T-helper 17 cell (primary cell): ENCODE data around the gene ZNF526. TPM values are rescaled to one million over a fixed set of nuclear protein-coding genes. Genes with fewer than 3 reads are reported as not detected.
A peak's percentile ranks its signal among the peaks of the same experiment; 100 is the strongest.

Experiments used
- ATAC-seq: fragments of 150-1000 bp; cut with Tn5 transposase; 2 replicates; pipeline ENCODE4 v1.10.0; 2021; ENCODE audit warnings: mild to moderate bottlenecking, moderate library complexity
- DNase-seq, 3 donors: peaks; one replicate each; pipeline versions ENCODE4 v3.0.0 to v3.0.0-alpha.2; 2020 to 2021
- H3K9me3 ChIP-seq: one replicate; pipeline ENCODE4 v1.7.0; 2013; ENCODE audit warnings: low read length, mild to moderate bottlenecking; ENCODE audit not compliant: control insufficient read depth, poor library complexity, severe bottlenecking
- H3K27ac Mint-ChIP-seq: one replicate; pipeline ENCODE4 v1.8.0; 2022; ENCODE audit warnings: mild to moderate bottlenecking, moderate library complexity, mixed read lengths
- H3K27me3 Mint-ChIP-seq: one replicate; pipeline ENCODE4 v1.8.0; 2022; ENCODE audit warnings: mixed read lengths
- H3K36me3 Mint-ChIP-seq: one replicate; pipeline ENCODE4 v1.8.0; 2022; ENCODE audit warnings: low read depth, mixed read lengths
- H3K4me1 Mint-ChIP-seq: one replicate; pipeline ENCODE4 v1.8.0; 2022; ENCODE audit warnings: mild to moderate bottlenecking, mixed read lengths
- H3K4me3 Mint-ChIP-seq: one replicate; pipeline ENCODE4 v1.8.0; 2022; ENCODE audit warnings: mild to moderate bottlenecking, moderate library complexity, mixed read lengths
- total RNA-seq, 4 donors: library from RNA in 2 of 4; stranded (reverse) in 2 of 4; gene quantifications; one replicate each; pipeline ENCODE4 v1.2.3 and lab custom pipeline; 2022 to 2026

Gene ZNF526
- total RNA-seq, 2 donors from 2014 or later: 6.7 to 7.5 TPM

DNA sequence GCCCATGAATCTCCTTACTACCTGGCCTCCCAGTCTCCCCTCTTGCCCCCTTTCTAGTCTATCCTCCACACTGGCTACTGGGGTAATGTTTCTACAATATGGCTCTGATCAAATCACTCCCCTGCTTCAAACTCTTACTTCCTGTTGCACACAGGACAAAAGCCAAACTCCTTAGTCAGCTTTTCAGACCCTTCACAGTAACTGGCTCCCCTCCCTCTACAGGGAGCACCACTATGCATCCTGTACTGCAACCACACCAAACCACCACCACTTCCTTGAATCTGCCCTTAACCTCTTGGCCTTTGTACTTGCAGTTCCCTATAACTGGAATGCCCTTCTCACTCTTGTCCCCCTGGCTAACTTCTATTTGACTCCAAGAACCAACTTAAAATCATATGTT is 34.8 kb upstream of the ZNF526 start:
- ATAC-seq: peak; percentile 80
- H3K4me3 Mint-ChIP-seq: peak overlapping the region; percentile 83
- H3K36me3 Mint-ChIP-seq: no peaks in the 10 kb centered on the region
- H3K27ac Mint-ChIP-seq: peak overlapping the region; percentile 92
- peaks cover 53% of the 10 kb centered on the region for H3K4me1 Mint-ChIP-seq
- H3K9me3 ChIP-seq: no peaks in the 10 kb centered on the region
- DNase-seq: no peak
- H3K27me3 Mint-ChIP-seq: no peaks in the 10 kb centered on the region

- ATAC-seq: no peak
- H3K36me3 Mint-ChIP-seq: no peaks in the 10 kb centered on the region
- no peak overlapping the region for H3K4me3 Mint-ChIP-seq
- H3K4me1 Mint-ChIP-seq: peaks cover 54% of the 10 kb centered on the region
- no peak overlapping the region for H3K27ac Mint-ChIP-seq
- no peaks in the 10 kb centered on the region for H3K27me3 Mint-ChIP-seq
- no peaks in the 10 kb centered on the region for H3K9me3 ChIP-seq
- no peak for DNase-seq
Measured at GRCh38 chr19:42188665-42189064, 31.4 kb upstream of the ZNF526 start.

GRCh38 chr19:42189133-42189532 is 31.0 kb upstream of the ZNF526 start:
- H3K4me1 Mint-ChIP-seq: peaks cover 53% of the 10 kb centered on the region
- DNase-seq: no peak
- no peak overlapping the region for H3K27ac Mint-ChIP-seq

GRCh38 chr19:42191330-42191729 is 28.8 kb upstream of the ZNF526 start:
- DNase-seq (no peak), ATAC-seq (peak; percentile 21)
- Mint-ChIP-seq H3K4me1 (peaks cover 37% of the 10 kb centered on the region), H3K27me3 (no peaks in the 10 kb centered on the region), H3K36me3 (peaks cover 2% of the 10 kb centered on the region), H3K4me3 (peak overlapping the region; percentile 8), H3K27ac (peak overlapping the region; percentile 48)
- H3K9me3 ChIP-seq: no peaks in the 10 kb centered on the region

More at GRCh38 chr19:42189133-42189532, 31.0 kb upstream of the ZNF526 start:
- H3K4me3 Mint-ChIP-seq: no peak overlapping the region
- H3K36me3 Mint-ChIP-seq: no peaks in the 10 kb centered on the region
- no peaks in the 10 kb centered on the region for H3K9me3 ChIP-seq
- no peaks in the 10 kb centered on the region for H3K27me3 Mint-ChIP-seq
- no peak for ATAC-seq

DNA sequence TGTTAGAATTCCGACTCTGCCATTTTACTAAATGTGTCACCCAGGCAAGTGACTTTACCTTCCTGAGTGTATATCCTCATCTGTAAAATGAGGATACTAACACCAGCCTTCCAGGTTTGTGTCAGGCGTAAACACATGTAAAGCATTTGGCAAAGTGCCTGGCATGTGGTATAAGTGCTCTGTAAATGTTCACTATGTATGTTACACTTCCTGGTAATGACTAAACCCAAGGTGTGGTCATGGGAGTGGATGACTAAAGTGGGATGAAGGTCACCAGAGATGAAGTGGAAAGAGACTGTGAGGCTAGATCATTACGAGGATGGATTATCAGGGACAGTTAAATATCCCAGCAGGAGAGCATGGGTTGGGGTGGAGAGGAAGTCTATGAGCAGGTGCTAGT is 28.3 kb upstream of the ZNF526 start:
- Mint-ChIP-seq H3K4me1 (peaks cover 38% of the 10 kb centered on the region), H3K4me3 (peak overlapping the region; percentile 8), H3K36me3 (peaks cover 2% of the 10 kb centered on the region), H3K27me3 (no peaks in the 10 kb centered on the region), H3K27ac (no peak overlapping the region)
- DNase-seq (no peak), ATAC-seq (peak; percentile 58)
- H3K9me3 ChIP-seq: no peaks in the 10 kb centered on the region

GRCh38 chr19:42193294-42193693 is 26.8 kb upstream of the ZNF526 start:
- no peaks in the 10 kb centered on the region for H3K9me3 ChIP-seq
- Mint-ChIP-seq H3K4me1 (peaks cover 43% of the 10 kb centered on the region), H3K27ac (no peak overlapping the region), H3K27me3 (no peaks in the 10 kb centered on the region), H3K4me3 (no peak overlapping the region), H3K36me3 (peaks cover 2% of the 10 kb centered on the region)
- no peak for ATAC-seq
- DNase-seq: no peak

- peaks cover 44% of the 10 kb centered on the region for H3K4me1 Mint-ChIP-seq
- H3K27ac Mint-ChIP-seq: no peak overlapping the region
- ATAC-seq (no peak), DNase-seq (no peak)
- no peak overlapping the region for H3K4me3 Mint-ChIP-seq
- no peaks in the 10 kb centered on the region for H3K9me3 ChIP-seq
- no peaks in the 10 kb centered on the region for H3K27me3 Mint-ChIP-seq
- peaks cover 4% of the 10 kb centered on the region for H3K36me3 Mint-ChIP-seq
Measured at GRCh38 chr19:42193706-42194105, 26.4 kb upstream of the ZNF526 start.

DNA sequence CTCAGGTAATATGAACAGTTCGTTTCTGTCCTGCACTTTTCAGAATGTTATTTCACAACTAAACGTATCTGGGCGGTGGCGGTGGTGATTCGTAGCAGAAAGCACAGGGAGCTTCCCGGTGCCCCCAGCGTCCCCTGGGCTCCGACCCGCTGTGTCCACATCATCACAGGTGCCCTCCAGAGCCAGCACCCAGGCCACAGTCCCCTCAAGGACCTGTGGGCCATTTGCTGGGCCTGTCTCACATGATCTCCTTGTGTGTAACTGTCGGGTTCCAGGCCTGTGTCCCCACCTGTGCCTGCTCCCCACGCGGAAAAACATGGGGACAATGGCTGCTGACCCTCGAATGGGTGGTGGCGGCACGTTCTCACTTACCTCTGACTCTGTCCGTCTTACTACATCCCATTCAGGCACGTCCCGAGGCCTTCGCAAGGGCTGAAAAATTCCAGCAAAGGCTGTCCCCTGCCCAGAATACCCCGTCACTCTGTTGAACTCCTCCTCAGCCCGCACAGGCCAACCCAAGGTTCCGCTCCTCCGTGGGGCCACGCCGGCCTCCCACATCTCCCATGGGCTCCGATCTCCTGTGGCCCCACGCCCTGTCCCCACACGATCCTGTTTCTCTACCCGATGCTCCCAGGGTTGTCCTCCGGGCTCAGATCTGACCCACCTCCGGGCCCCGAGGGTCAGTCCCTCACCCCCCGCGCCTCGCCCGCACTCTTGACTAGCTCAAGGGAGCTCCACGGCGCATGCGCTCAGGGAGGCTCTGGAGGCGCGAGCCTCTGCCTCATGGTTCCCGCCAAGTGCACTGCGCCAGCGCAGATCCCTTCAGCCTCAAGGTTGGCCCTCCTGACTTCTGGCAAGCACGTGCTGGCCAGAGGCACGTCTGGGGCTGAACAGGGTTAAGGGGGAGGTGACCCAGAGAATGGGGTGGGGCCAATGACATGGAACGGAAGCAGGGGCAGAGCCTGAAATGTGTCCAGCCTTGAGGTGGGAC is 23.8 kb upstream of the ZNF526 start:
- no peaks in the 10 kb centered on the region for H3K9me3 ChIP-seq
- Mint-ChIP-seq H3K27ac (no peak overlapping the region), H3K27me3 (no peaks in the 10 kb centered on the region), H3K36me3 (peaks cover 11% of the 10 kb centered on the region), H3K4me3 (peak overlapping the region; percentile 74), H3K4me1 (peaks cover 54% of the 10 kb centered on the region)
- DNase-seq: no peak
- ATAC-seq: no peak

GRCh38 chr19:42197375-42197817 is 22.7 kb upstream of the ZNF526 start:
- Mint-ChIP-seq H3K4me3 (peak overlapping the region; percentile 74), H3K27ac (peak overlapping the region; percentile 95), H3K36me3 (peaks cover 15% of the 10 kb centered on the region), H3K4me1 (peaks cover 56% of the 10 kb centered on the region), H3K27me3 (no peaks in the 10 kb centered on the region)
- H3K9me3 ChIP-seq: no peaks in the 10 kb centered on the region
- no peak for DNase-seq
- ATAC-seq: no peak

- peak; percentile 79 for ATAC-seq
Measured at GRCh38 chr19:42198676-42199439, 21.3 kb upstream of the ZNF526 start.

DNA sequence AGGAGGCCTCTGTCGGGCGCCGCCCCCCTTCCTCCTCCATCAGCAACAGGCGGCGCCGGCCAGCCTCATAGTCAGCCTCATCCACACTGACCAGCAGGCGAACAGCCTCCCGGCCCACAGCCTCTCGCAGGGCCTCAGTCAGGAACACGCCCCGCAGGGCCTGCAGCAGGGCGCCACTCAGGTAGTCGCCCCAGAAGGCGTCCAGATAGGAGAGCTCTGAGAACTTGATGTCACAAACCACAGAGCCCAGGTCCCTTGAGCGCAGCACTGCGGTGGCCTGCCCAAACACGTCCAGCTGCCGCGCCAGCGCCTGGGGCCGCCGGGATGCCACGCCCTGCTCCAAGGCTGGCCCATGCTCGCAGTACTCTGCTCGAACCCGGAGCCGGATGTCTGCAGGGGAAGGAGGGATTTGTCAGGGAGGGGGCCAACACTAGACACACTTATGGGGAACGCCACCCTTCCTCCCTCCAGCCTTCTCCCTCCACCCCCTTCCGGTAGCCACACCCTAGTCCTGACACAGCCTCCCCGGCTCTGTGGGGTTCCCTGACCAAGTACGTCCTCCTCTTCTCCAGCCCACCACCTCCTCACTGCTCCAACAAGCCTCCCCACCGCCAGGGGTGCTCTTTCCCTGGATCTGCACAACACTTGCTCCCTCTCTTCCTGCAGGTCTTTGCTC is 20.5 kb upstream of the ZNF526 start:
- Mint-ChIP-seq H3K4me1 (peaks cover 72% of the 10 kb centered on the region), H3K4me3 (peak overlapping the region; percentile 93), H3K36me3 (peaks cover 18% of the 10 kb centered on the region), H3K27ac (peak overlapping the region; percentile 95), H3K27me3 (no peaks in the 10 kb centered on the region)
- H3K9me3 ChIP-seq: no peaks in the 10 kb centered on the region
- peak in 2 of 3 donors; percentile 30 for DNase-seq
- peak; percentile 47 for ATAC-seq

More at GRCh38 chr19:42198676-42199439, 21.3 kb upstream of the ZNF526 start:
- Mint-ChIP-seq H3K27me3 (no peaks in the 10 kb centered on the region), H3K36me3 (peaks cover 18% of the 10 kb centered on the region), H3K27ac (peak overlapping the region; percentile 95), H3K4me3 (peak overlapping the region; percentile 93), H3K4me1 (peaks cover 68% of the 10 kb centered on the region)
- DNase-seq: peak; percentile 59 to 71 (median 61)
- H3K9me3 ChIP-seq: no peaks in the 10 kb centered on the region

GRCh38 chr19:42200116-42200715 is 19.9 kb upstream of the ZNF526 start:
- Mint-ChIP-seq H3K4me3 (peak overlapping the region; percentile 93), H3K4me1 (peaks cover 76% of the 10 kb centered on the region), H3K27me3 (no peaks in the 10 kb centered on the region), H3K27ac (peak overlapping the region; percentile 95), H3K36me3 (peaks cover 21% of the 10 kb centered on the region)
- DNase-seq (no peak), ATAC-seq (no peak)
- H3K9me3 ChIP-seq: no peaks in the 10 kb centered on the region
